ENCODE measurements around the gene SLC25A43. TPM values are rescaled to one million over a fixed set of nuclear protein-coding genes. Genes with fewer than 3 reads are reported as not detected.

The SLC25A43 gene
- total and polyA plus RNA-seq, 2 of the 4 experiments (the other 2 are of a cell fraction): 12.3 to 12.5 TPM

GRCh38 chrX:119453202-119453601 lies 54.1 kb downstream of the SLC25A43 start:
- DNase-seq (no peak), ATAC-seq (ENCODE audit: low read depth) (no peak)
- H3K18ac ChIP-seq (ENCODE audit: low read depth, low read length): no peak overlapping the region
- no peak overlapping the region for H3K56ac ChIP-seq (ENCODE audit: extremely low read depth, insufficient read depth, low read length)
- H3K4me1 ChIP-seq (ENCODE audit: control insufficient read depth, insufficient read depth, low read length): no peaks in the 10 kb centered on the region
- TF ChIP-seq POLR2A (IDR thresholded peaks at IDR 0.05; ENCODE audit: low read depth, low read length) (no peak), CTCF (conservative IDR thresholded peaks at IDR 0.05; ENCODE audit: low read depth, low read length) (no peak), MAFK (IDR thresholded peaks at IDR 0.05; ENCODE audit: low read depth, low read length) (no peak), RCOR1 (IDR thresholded peaks at IDR 0.05; ENCODE audit: insufficient replicate concordance, low read length) (no peak), BHLHE40 (IDR thresholded peaks at IDR 0.05; ENCODE audit: low read depth, low read length) (no peak), CEBPB (IDR thresholded peaks at IDR 0.05; ENCODE audit: low read depth, low read length) (no peak)
- 80% methylated on average over 1 of the region's 4 CpGs; no CpG with 5 or more reads in 1 of the 2 experiments for WGBS, 2 experiments (ENCODE audit: extremely low coverage in 2 of 2, insufficient read length in 1 of 2)
- H3K23ac ChIP-seq (ENCODE audit: low read depth, low read length): no peak overlapping the region
- no peaks in the 10 kb centered on the region for H3K9me3 ChIP-seq (ENCODE audit: control insufficient read depth, insufficient read depth, low read length)
- no peak overlapping the region for H3K27ac ChIP-seq (ENCODE audit: insufficient read depth, low read length)
- no peak overlapping the region for H4K5ac ChIP-seq (ENCODE audit: low read depth, low read length)
- no peak overlapping the region for H2BK120ac ChIP-seq (ENCODE audit: low read depth, low read length)
- H2AK9ac ChIP-seq (replicated peaks; ENCODE audit: low read depth, low read length, poor library complexity): no peak overlapping the region
- H4K20me1 ChIP-seq (ENCODE audit: insufficient read depth, low read length): no peaks in the 10 kb centered on the region
- H2BK20ac ChIP-seq (ENCODE audit: low read depth, low read length): no peak overlapping the region
- ChIA-PET CTCF (no interaction called here), POLR2A (ENCODE audit: unreplicated experiment) (no interaction called here)
- H3K36me3 ChIP-seq (ENCODE audit: control insufficient read depth, insufficient read depth, low read length): no peaks in the 10 kb centered on the region; the same call in 1 of the 2 replicates
- no peak overlapping the region for H2AK5ac ChIP-seq (ENCODE audit: low read depth, low read length)
- in situ Hi-C loops (cut with MboI; ENCODE audit: low sequenced_read_pairs): no loop called here
- H2AFZ ChIP-seq (replicated peaks; ENCODE audit: low read length, poor library complexity): no peak overlapping the region
- no peak overlapping the region for H3K4ac ChIP-seq (ENCODE audit: low read depth, low read length)
- intact Hi-C loops (cut with micrococcal nuclease): no loop called here
- dilution Hi-C loops (cut with HindIII; ENCODE audit: low sequenced_read_pairs, unreplicated experiment): no loop called here
- no peak overlapping the region for H3K9ac ChIP-seq (ENCODE audit: low read depth, low read length)
- BruUV-seq (replicated peaks): TSS peak; percentile 69
- H2BK5ac ChIP-seq (ENCODE audit: low read depth, low read length, poor library complexity, severe bottlenecking): no peak overlapping the region
- H3K14ac ChIP-seq (replicated peaks; ENCODE audit: low read depth, low read length): no peak overlapping the region
- H3K27me3 ChIP-seq (ENCODE audit: control insufficient read depth, insufficient read depth, low read length): no peaks in the 10 kb centered on the region
- H3K79me1 ChIP-seq (ENCODE audit: low read depth in 1 of 2, low read length in 2 of 2): no peaks in the 10 kb centered on the region
- H4K8ac ChIP-seq (ENCODE audit: low read depth in 2 of 2, low read length in 2 of 2): no peak overlapping the region
- H3K4me2 ChIP-seq (ENCODE audit: low read depth, low read length): no peak overlapping the region
- no peak overlapping the region for H2BK15ac ChIP-seq (ENCODE audit: low read depth, low read length)
- no peaks in the 10 kb centered on the region; the same call in 1 of the 2 replicates for H3K9me1 ChIP-seq (ENCODE audit: insufficient read depth, low read length)
- H3K4me3 ChIP-seq (ENCODE audit: insufficient read depth, low read depth, low read length): no peak overlapping the region
- no peak overlapping the region for H4K91ac ChIP-seq (ENCODE audit: insufficient read depth, low read depth, low read length)
